DMS 273 (cell line): Measurements from ENCODE around the gene HHAT.

Experiments
- DNase-seq: peaks from one replicate; lab custom pipeline; 2025; ENCODE audit not compliant: unreplicated experiment; lab: John Stamatoyannopoulos, UW

Gene HHAT

DNA sequence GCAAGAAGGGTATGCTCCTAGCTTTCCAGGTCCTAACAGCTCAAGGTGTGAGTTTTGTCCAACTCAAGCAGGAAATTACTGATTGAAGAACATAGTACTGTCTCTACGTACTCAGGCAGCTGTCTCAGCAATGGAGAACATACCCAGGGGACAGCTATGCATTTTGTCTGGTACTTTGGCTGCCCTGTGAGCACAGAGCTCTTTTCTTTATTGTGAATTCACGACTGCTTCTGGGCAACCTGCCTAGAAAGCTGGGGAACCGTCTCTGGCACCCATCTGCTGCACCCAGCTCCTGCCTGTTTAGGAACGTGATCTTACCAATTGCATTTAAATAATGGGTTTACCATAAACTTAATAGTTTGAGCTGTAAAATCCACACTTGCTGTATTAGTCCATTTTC lies 258.1 kb downstream of the HHAT start:
- peak; percentile 98 for DNase-seq

DNA sequence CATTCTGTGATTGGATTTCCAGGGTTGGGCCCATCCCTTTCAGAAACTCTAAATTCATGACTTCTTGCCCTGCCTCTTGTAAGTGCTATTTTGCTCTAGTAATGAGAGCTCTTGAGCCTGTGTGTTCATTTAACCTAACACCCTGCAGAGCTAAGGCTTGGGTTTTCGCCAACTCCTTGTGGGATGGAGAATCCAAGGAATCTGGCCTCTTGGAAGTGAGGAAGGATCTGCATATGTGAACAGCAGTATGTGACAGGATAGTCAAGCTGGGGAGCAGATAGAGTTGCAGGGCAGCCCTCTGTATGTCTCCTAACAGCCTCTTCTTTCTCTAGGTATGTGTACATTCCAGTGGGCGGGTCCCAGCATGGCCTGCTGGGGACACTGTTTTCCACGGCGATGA lies 258.9 kb downstream of the HHAT start:
- peak; percentile 59 for DNase-seq

DNA sequence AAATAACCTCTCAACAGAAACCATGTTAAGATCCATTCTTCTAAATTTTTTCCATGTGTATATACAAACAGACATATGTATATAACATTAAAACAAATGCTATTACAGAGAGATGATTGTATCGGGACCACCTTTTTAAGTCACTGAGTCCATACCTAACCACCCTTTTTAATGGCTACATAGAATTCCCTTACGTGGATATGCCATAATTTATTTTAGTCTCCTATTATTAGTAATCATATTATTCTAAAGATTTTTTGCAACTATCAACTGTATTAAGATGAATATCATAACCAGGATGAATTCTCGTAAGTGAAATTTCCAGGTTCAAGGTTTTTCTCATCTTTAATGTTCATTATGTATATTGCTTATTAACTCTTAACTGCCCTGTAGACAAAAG lies 259.7 kb downstream of the HHAT start:
- no peak for DNase-seq

DNA sequence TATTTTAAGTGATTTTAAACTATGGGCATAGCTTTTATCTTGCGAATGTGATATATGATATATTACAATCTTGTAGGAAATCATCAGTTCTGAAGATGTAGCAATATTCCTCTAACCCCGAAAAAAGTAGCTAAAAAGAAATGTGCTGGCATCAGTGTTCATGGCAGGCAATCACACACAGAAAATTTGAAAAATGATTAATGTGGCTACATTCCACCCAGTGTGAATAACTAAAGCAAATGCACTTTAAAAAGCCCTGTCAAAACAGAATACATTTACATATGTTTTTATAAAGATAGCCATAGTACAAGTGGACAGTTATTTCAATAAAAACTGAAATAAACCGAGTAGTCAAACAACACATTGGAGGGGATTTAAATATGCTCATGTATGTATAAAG lies 260.2 kb downstream of the HHAT start:
- no peak for DNase-seq

DNA sequence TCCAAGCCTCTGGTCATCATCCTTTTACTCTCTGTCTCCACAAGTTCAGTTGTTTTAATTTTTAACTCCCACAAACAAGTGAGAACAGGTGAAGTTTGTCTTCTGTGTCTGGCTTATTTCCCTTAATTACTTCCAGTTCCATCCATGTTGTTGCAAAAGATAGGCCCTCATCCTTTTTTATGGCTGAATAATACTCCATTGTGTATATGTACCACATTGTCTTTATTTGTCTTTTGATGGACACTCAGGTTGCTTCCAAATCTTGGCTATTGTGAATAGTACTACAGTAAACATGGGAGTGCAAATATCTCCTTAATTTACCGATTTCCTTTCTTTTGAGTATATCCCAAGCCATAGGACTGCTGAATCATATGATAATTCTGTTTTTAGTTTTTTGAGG lies 262.5 kb downstream of the HHAT start:
- DNase-seq: no peak

DNA sequence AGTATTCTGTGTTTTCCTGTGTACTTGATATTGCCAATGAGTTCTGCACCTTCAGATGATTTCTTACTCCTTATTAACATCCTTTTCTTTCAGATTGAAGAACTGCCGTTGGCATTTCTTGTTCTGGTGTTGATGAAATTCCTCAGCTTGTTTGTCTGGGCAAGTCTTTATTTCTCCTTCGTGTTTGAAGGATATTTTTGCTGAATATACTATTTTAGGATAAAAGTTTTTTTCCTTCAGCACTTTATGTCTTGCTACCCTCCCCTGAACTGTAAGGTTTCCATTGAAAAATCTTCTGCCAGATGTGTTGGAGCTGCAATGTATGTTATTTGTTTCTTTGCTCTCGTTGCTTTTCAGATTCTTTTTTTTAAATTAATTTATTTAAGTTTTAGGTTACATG lies 265.9 kb downstream of the HHAT start:
- DNase-seq: no peak

DNA sequence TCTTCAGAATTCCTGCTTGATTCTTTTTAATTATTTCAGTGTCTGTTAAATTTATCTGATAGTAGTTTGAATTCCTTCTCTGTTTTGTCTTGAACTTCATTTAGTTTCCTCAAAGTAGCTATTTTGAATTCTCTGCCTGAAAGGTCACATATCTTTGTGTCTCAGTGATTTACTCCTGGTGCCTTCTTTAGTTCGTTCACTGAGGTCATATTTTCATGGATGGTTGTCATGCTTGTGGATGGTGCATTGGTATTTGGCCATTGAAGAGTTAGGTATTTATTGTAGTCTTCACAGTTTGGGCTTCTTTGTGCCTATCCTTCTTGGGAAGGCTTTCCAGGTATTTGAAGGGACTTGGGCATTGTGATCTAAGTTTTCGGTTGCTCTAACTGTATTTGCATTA lies 267.9 kb downstream of the HHAT start:
- DNase-seq: no peak

DNA sequence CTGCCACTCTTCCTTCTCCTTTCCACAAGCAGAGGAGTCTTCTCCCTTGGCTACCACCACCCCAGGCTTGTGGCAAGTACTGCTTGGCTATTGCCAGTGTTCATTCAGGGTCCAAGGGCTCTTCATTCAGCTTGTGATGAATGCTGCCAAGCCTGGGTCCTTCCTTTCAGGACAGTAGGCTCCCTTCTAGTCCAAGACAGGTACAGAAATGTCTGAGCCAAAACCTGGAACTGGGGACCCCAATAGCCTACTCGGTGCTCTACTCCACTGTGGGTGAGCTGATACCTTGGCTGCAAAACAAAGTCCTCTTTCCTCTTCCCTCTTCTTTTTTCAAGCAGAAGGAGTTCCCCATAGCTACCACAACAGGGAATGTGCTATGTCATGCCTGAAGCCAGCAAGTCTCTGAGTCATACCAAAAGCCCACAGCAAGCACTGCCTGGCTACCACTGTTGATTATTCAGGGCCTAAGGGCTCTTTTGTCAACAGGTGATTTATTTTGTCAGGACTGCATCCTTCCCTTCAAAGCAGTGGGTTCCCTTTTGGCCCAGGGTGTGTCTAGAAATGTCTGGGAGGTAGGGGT lies 268.9 kb downstream of the HHAT start:
- no peak for DNase-seq

DNA sequence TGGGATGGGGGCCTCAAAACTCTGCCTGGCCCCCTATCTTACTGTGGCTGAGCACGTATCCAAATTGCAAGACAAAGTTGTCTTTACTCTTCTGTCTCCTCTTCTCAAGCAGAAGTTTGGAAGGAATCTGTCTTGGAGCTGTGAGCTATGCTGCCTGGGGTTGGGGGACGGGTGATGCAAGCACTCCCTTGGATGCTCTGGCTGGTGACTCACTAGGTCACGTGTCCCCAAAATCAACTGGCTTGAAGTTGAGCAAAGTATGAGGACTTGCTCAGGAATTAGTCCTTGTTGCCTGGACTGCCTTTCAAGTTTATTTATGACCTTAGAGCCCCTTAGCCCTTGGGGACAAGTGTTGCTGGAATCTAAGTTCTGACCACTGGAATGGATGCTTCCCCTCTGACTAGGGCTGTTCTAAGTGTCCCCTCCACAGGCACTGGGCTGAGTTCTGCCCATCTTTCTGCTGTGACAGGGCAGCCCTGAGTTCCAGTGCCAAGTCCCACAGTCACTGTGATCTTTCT lies 269.5 kb downstream of the HHAT start:
- no peak for DNase-seq

DNA sequence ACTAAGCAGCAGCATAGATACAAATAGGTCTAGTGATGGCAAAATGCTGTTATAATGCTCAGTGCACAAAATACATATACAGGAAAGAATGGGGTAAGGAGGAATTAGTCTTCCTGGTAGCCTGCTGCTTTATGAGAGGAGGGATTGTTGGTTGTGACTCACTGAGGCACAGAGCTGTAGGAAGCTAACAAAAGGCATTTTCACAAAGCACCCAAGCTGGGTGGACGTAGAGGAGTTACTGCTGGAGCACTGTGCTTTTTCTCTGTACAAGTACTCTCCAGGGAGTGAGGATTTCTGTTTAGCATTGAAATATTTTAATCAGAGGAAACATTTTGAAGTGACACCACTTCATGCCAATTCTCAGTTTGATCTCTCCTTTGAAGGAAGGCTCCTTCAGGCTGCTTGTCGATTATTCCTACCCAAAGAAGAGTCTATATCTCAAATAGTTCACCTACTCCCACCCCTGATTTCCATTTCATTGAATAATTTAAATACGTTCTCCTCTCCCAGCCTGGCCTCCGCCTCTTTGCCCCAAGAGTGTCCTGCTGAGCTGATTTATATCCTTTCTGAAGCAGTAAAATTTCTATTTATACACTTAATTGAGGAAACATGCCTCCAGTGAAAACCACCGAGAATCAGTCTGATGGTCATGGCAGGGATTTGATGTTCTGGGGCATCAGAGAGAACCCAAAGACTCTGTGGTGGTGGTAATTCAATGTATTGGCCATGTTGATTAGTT lies 271.9 kb downstream of the HHAT start:
- no peak for DNase-seq

DNA sequence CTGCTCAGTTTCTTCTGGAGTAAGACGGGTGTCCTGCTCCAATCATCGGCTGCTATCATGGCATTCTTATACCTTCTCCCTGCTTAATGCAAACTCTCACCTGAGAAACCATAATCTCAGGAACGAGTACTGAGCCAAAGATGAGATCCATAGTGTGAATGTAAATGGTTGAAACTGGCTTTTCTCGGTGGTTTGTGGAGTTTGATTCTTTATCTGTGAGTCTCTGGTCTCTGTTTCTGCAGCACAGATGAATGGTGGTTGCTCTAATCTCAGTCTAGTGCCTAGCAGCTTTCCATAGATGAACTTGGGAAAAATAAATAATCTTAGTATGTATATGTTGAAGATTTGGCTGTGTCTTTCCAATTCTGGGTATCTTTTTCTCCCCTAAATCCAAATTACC lies 274.4 kb downstream of the HHAT start:
- no peak for DNase-seq

DNA sequence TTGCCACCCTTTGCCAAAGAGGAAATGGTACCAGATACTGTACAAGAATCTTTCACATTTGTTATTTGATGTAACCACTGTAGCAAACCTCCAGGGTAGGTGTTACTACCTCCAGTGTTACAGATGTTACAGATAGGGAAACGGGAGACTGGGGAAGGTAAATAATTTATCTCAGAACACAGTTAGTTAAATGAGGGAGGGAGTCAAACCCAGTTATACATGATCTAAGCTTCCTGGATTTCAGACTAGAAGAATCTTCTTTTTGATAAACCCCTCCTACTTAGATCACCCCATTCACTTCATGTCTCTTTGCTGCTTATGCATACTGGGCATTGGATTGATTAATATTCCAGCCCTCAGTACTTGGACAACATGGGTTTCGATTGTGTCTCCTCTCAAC lies 276.4 kb downstream of the HHAT start:
- no peak for DNase-seq

DNA sequence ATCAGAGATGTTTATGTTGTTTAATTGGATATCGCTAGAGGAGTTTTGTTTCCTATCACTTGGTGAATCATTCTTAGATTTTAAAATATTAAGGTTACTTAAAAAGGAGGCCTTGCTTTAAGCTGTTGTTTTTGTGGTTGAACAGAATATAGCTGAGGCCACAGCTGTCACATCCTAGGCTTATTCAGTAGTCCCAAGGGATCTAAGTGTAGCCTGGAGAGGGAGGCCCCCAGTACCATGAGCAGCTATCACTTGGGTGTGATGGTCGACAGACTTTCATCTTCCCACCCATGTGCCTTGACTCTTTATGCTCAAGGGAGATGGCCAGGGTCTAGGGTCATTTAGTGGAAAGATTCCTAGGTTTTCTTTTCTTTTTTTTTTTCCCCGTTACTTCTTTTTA lies 278.7 kb downstream of the HHAT start:
- peak; percentile 36 for DNase-seq

DNA sequence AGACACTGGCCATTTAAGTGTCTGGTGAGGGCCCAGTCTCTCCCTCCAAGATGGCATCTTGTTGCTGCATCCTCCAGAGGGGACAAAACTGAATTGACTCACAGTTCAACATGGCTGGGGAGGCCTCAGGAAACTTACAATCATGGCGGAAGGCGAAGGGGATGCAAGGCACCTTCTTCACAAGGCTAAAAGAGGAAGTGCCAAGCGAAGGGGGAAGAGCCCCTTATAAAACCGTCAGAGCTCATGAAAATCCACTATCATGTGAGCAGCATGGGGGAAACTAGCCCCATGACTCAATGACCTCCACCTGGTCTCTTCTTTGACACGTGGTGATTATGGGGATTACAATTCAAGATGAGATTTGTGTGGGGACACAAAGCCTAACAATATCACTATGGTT lies 280.1 kb downstream of the HHAT start:
- DNase-seq: no peak

DNA sequence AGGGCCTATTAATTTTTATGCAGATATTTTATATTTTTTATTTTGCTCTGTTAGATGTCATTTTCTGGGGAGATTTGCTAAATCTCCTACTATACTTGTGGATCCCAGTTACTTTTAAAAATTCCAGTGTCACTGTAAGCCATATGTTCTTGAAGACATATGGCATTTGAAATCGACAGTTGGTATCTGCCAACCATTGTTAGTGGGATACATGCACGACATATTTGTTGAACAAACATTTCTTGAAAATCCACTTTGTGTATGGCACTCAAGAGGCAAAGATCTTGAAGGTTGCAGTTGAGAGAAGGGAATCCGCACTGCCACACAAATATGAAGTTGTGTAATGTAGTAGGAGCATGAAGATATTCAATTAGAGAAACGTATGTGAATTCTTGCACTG lies 287.7 kb downstream of the HHAT start:
- peak; percentile 34 for DNase-seq

DNA sequence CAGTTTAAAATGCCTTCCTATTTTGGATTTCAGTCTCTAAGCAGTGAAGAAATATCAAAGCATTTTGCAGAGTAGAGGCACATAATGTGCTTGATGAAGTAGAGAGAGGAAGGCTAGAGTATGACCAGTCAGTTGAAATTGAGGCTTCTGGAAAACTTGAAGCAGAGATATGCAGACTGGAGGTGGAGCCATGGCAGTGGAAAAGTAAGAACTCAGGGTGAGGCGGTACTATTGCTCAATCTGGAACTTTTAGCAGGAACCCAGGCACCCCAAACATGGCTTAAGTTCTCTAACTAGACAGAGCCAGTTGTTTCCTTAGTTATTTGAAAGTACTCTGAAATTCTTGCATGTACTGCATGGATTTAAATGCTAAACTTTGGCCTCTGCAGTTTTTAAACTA lies 288.6 kb downstream of the HHAT start:
- no peak for DNase-seq

DNA sequence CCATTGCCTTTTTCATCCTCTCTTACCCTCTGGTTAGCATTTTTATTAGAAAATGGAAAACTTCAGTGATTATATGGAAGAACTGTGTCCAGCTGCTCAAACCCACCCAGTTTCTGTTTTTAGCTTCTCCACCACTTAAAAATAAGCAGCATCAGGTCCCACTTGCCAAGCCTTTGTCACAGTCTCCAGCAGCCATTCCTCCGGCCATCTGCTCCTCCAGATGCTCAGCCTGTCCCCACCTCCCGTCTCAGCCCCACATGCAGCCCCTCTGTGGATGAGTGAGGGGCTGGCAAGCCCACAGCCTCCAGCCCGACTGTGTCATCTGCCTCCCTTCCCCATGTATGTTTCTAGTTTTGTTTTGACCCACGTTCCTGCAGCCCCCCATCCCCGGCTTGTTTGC lies 289.7 kb downstream of the HHAT start:
- peak; percentile 82 for DNase-seq

DNA sequence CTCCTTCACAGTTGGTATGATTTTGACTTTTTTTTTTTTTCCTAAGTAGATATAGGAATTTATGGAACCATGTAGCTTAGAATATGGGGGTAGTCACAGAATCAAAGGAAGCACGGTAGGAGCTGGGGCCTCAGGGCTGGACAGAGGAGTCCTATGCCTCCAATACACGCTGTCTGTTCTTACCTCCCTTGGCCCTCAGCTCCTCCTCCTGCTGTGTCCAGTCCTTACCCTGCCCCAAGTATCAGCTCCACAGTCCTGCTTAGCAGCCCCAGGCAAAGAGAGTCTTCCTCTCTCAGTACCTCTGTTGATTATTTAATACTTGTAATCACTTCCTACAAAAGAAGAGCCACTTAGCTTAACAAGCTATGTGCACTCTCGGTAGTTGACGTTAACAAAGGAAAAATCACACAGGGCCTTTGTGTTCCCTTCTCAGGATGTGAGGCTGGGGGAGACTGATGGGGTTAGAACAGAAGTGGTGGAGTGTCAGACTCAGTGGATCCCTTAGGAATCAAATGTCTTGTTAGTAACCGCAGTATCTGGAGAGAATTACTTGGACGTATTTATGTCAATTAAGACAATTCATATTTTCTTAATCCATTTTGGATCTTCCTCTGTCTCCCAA lies 292.3 kb downstream of the HHAT start:
- no peak for DNase-seq

DNA sequence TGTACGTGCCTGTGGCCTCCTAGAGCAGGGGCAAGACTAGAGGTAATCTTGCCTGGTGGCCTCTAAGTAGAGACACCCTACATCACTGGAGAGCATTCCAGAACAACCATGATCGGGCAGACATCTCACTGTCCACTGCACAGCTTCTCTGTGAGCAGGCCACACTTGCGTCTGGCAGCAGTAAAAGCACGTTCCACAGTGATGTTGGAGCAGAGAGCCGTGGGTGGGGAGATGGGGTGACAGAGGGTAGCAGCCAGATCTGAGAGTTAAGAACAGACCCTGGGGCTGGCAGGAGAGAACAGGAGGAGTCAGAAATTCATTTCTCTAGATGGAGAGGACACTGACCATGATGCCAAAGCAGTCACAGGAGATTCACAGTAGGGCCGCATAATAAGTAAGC lies 293.0 kb downstream of the HHAT start:
- DNase-seq: no peak

DNA sequence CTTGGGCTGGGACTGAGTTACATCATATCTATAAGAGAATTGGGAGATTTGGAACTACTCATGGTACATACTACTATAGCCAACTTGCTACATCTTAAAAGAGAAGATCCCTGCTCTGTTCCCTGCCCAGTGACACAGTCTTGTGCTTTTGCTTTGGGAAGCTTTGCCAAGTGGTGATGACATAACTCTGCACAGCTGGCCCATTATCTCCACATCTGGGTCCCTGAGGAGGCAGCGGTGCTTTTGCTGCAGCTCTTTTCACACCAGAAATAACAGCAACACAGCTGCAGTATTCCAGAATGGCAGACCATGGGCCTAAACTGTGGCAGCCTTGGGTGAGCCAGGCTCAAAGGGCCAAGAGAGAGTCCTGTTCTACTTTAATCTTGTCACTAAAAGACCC lies 296.0 kb downstream of the HHAT start:
- peak; percentile 51 for DNase-seq

DNA sequence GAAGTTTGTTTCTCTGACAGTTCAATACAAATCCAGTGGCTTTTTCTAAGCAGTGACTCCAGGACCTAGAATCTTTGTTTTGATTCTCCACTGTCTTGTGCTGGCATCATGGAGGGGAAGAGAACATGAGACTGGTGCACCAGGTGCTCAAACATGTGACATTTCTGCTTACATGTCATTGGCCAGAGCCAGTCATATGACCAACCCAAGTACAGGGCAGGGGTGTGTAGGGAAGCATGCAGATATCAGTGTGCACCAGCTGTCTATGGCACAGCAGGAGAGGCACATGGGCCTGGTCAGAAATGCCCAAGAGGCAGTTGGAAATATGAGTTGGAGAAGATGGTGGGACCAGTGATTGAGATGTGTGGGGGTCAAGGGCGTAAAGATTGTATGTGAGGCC lies 297.0 kb downstream of the HHAT start:
- peak; percentile 52 for DNase-seq

DNA sequence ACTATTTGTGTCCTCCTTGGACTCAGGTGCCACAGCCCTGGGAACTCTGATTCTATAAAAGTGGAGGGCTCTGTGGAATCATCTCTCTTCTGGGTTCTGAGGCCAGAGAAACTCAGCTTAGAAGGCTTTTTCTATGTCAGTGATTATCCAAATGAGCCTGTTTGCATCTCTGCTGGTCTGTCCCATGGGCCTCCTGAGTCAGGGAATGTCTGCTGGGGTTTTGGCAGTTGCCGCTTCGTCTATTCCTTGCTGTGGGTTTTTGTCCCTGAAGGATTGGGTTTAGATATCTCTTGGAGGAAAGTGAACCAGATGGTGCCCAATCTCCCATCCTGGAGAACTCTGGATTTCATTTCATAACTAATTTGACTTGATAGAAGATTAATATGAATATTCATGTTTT lies 297.6 kb downstream of the HHAT start:
- peak; percentile 41 for DNase-seq
